SK-N-SH treated with all-trans-retinoic acid at 6 μM for 48 hours (cell line): ENCODE measurements around the gene SLAIN2.

ENCODE experiments used
- ATAC-seq: fragments of 200-7000 bp; cut with Tn5 transposase; 3 replicates; pipeline ENCODE4 v1.9.1; 2020; ENCODE audit warnings: mild to moderate bottlenecking, moderate library complexity
- ARNTL ChIP-seq: fragments of 450-650 bp; formaldehyde crosslinking; IDR thresholded peaks from 2 replicates; pipeline ENCODE4 v1.5.0; 2020; ENCODE audit warnings: low read depth, mild to moderate bottlenecking, moderate library complexity, borderline replicate concordance
- BACH2 ChIP-seq: fragments of 250-450 bp; sonication (Bioruptor Pico); IDR thresholded peaks from 2 replicates; pipeline ENCODE4 v1.9.0; 2021; ENCODE audit warnings: mild to moderate bottlenecking, borderline replicate concordance
- CREB5 ChIP-seq: fragments of 250-450 bp; sonication (Bioruptor Pico); IDR thresholded peaks from 2 replicates; pipeline ENCODE4 v1.5.1; 2020; ENCODE audit warnings: low read depth, mild to moderate bottlenecking, moderate library complexity
- CSDC2 ChIP-seq: fragments of 250-450 bp; sonication (Bioruptor Pico); IDR thresholded peaks from 2 replicates; pipeline ENCODE4 v1.5.0; 2020; ENCODE audit warnings: mild to moderate bottlenecking, moderate library complexity
- ESRRG ChIP-seq: fragments of 250-450 bp; sonication (Bioruptor Pico); IDR thresholded peaks from 2 replicates; pipeline ENCODE4 v1.6.1; 2021; ENCODE audit warnings: mild to moderate bottlenecking
- GLIS3 ChIP-seq: fragments of 250-450 bp; sonication (Bioruptor Pico); IDR thresholded peaks from 2 replicates; pipeline ENCODE4 v1.5.0; 2020; ENCODE audit warnings: mild to moderate bottlenecking, moderate library complexity
- OSR1 ChIP-seq: fragments of 250-450 bp; sonication (Bioruptor Pico); IDR thresholded peaks from 2 replicates; pipeline ENCODE4 v1.8.0; 2022; ENCODE audit warnings: moderate library complexity, mild to moderate bottlenecking, inconsistent platforms
- POU6F1 ChIP-seq: fragments of 250-450 bp; sonication (Bioruptor Pico); IDR thresholded peaks from 2 replicates; pipeline ENCODE4 v1.8.0; 2021; ENCODE audit warnings: low read depth, mild to moderate bottlenecking, moderate library complexity, borderline replicate concordance
- PPARA ChIP-seq: fragments of 250-450 bp; sonication (Bioruptor Pico); IDR thresholded peaks from 2 replicates; pipeline ENCODE4 v1.5.0; 2020; ENCODE audit warnings: mild to moderate bottlenecking, borderline replicate concordance
- RARB ChIP-seq: fragments of 250-450 bp; sonication (Bioruptor Pico); IDR thresholded peaks from 2 replicates; pipeline ENCODE4 v1.8.0; 2021; ENCODE audit warnings: mild to moderate bottlenecking, moderate library complexity
- SNAI2 ChIP-seq: fragments of 250-450 bp; sonication (Bioruptor Pico); IDR thresholded peaks from 2 replicates; pipeline ENCODE4 v1.5.0; 2020; ENCODE audit warnings: mild to moderate bottlenecking, moderate library complexity
- TCF4 ChIP-seq: fragments of 250-450 bp; sonication (Bioruptor Pico); IDR thresholded peaks from 2 replicates; pipeline ENCODE4 v1.8.0; 2021; ENCODE audit warnings: mild to moderate bottlenecking, moderate library complexity, borderline replicate concordance
- TOX ChIP-seq: fragments of 250-450 bp; sonication (Bioruptor Pico); IDR thresholded peaks from 2 replicates; pipeline ENCODE4 v1.8.0; 2021; ENCODE audit warnings: mild to moderate bottlenecking, moderate library complexity, borderline replicate concordance
- TSHZ2 ChIP-seq: fragments of 250-450 bp; sonication (Bioruptor Pico); IDR thresholded peaks from 2 replicates; pipeline ENCODE4 v1.5.0; 2020; ENCODE audit warnings: mild to moderate bottlenecking, moderate library complexity
- ZC3H10 ChIP-seq: fragments of 250-450 bp; sonication (Bioruptor Pico); IDR thresholded peaks from 2 replicates; pipeline ENCODE4 v1.5.1; 2021; ENCODE audit warnings: mild to moderate bottlenecking, moderate library complexity
- ZFP3 ChIP-seq: fragments of 250-450 bp; sonication (Bioruptor Pico); IDR thresholded peaks from 2 replicates; pipeline ENCODE4 v1.5.0; 2020; ENCODE audit warnings: mild to moderate bottlenecking, moderate library complexity
- ZFP30 ChIP-seq: fragments of 450-650 bp; formaldehyde crosslinking; IDR thresholded peaks from 2 replicates; pipeline ENCODE4 v1.5.0; 2022; ENCODE audit warnings: mild to moderate bottlenecking, moderate library complexity
- ZNF565 ChIP-seq: fragments of 450-650 bp; formaldehyde crosslinking; conservative IDR thresholded peaks from 2 replicates; pipeline ENCODE4 v1.5.0; 2020; ENCODE audit warnings: low read depth, mild to moderate bottlenecking, moderate library complexity
- ZNF70 ChIP-seq: fragments of 450-650 bp; formaldehyde crosslinking; IDR thresholded peaks from 2 replicates; pipeline ENCODE4 v1.5.0; 2020; ENCODE audit warnings: mild to moderate bottlenecking, moderate library complexity
- ZNF8 ChIP-seq: fragments of 450-650 bp; formaldehyde crosslinking; IDR thresholded peaks from 2 replicates; pipeline ENCODE4 v1.5.0; 2020; ENCODE audit warnings: mild to moderate bottlenecking, moderate library complexity
- TF ChIP-seq, protein P1 (sequence below): fragments of 250-450 bp; sonication (Bioruptor Pico); IDR thresholded peaks from 2 replicates; pipeline ENCODE4 v1.8.0; 2020; ENCODE audit warnings: mild to moderate bottlenecking, moderate library complexity, borderline replicate concordance
- TF ChIP-seq, protein P2 (sequence below): fragments of 250-450 bp; sonication (Bioruptor Pico); IDR thresholded peaks from 2 replicates; pipeline ENCODE4 v1.5.1; 2021; ENCODE audit warnings: mild to moderate bottlenecking, moderate library complexity

The SLAIN2 gene

DNA sequence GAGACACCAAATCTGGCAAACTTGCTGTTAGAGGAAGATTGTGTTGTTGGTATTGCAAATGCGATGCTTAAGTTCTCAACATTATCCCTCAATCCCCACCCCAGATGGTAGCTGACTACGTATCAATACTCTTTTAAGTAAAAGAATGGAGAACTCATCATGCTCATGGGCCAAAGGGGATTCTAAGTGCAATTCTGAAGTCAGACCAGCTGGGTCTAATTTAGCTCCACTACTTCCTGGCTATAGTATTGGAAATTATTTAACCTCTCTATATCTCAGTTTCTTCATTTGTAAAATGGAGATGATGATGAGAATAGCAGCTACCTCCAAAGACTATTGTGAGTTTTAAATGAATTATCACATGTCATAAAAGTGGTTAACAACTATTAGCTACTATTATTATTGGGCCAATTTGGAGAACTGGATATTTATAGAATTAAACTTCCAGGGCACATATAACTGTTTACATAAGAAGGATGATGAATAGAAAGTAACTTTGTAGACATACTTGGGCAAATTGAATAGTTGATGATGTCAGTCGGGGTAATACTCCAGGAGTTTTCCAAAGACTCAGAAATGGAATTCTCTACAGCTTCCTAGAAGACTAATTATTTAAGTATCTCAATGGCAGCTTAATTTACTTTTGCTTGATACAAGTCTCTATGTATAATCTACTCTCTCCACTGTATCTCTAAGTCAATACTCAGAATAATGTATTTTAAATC, 5.0 kb upstream of the SLAIN2 start:
- TF ChIP-seq ARNTL (CRISPR knock-in tag), result no peak
- TF ChIP-seq ZNF8, result no peak
- no peak for TF ChIP-seq POU6F1 (CRISPR knock-in tag)
- TF ChIP-seq ZFP30 (CRISPR knock-in tag), result no peak
- TF ChIP-seq ESRRG (CRISPR knock-in tag), result no peak
- no peak for TF ChIP-seq PPARA (CRISPR knock-in tag)
- no peak for TF ChIP-seq TOX
- TF ChIP-seq ZC3H10 (CRISPR knock-in tag), result no peak
- no peak for TF ChIP-seq CSDC2
- TF ChIP-seq, protein P1, sequence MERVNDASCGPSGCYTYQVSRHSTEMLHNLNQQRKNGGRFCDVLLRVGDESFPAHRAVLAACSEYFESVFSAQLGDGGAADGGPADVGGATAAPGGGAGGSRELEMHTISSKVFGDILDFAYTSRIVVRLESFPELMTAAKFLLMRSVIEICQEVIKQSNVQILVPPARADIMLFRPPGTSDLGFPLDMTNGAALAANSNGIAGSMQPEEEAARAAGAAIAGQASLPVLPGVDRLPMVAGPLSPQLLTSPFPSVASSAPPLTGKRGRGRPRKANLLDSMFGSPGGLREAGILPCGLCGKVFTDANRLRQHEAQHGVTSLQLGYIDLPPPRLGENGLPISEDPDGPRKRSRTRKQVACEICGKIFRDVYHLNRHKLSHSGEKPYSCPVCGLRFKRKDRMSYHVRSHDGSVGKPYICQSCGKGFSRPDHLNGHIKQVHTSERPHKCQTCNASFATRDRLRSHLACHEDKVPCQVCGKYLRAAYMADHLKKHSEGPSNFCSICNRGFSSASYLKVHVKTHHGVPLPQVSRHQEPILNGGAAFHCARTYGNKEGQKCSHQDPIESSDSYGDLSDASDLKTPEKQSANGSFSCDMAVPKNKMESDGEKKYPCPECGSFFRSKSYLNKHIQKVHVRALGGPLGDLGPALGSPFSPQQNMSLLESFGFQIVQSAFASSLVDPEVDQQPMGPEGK, result no peak
- no peak for TF ChIP-seq OSR1 (CRISPR knock-in tag)
- no peak for ATAC-seq

GRCh38 chr4:48337731-48338130, 3.6 kb upstream of the SLAIN2 start:
- no peak for ATAC-seq
- TF ChIP-seq RARB (no peak), ZFP3 (CRISPR knock-in tag) (no peak), ZC3H10 (CRISPR knock-in tag) (no peak), ZNF70 (no peak), TCF4 (CRISPR knock-in tag) (no peak), PPARA (CRISPR knock-in tag) (no peak), CREB5 (CRISPR knock-in tag) (no peak), GLIS3 (no peak), ESRRG (CRISPR knock-in tag) (no peak), OSR1 (CRISPR knock-in tag) (no peak), ZNF8 (no peak), TSHZ2 (CRISPR knock-in tag) (no peak), BACH2 (CRISPR knock-in tag) (no peak)
- TF ChIP-seq, protein P1, result no peak

DNA sequence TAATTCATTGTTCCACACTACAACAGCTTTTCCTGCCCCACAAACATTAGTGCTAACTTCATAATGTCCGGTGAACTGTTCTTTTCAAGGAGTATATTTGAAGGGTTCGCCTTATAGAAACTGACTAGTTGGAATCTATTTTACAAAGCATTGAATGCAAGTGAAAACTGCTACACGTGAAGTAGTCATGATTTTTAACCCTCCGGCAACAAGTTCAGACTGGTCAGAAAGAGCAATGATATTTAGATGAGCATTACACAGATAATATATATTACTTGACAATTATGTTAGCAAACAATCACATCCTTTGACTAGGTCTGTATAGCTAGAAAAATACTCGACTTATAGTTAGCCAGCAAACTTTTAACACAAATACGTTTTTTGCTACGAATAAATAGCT, 1.7 kb upstream of the SLAIN2 start:
- no peak for ATAC-seq
- TF ChIP-seq TOX, result no peak
- TF ChIP-seq ESRRG (CRISPR knock-in tag), result no peak
- no peak for TF ChIP-seq ZNF70
- TF ChIP-seq, protein P2, sequence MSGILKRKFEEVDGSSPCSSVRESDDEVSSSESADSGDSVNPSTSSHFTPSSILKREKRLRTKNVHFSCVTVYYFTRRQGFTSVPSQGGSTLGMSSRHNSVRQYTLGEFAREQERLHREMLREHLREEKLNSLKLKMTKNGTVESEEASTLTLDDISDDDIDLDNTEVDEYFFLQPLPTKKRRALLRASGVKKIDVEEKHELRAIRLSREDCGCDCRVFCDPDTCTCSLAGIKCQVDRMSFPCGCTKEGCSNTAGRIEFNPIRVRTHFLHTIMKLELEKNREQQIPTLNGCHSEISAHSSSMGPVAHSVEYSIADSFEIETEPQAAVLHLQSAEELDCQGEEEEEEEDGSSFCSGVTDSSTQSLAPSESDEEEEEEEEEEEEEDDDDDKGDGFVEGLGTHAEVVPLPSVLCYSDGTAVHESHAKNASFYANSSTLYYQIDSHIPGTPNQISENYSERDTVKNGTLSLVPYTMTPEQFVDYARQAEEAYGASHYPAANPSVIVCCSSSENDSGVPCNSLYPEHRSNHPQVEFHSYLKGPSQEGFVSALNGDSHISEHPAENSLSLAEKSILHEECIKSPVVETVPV (CRISPR knock-in tag), result no peak
- no peak for TF ChIP-seq SNAI2 (CRISPR knock-in tag)
- no peak for TF ChIP-seq ZFP30 (CRISPR knock-in tag)
- no peak for TF ChIP-seq ZNF565
- TF ChIP-seq BACH2 (CRISPR knock-in tag), result no peak
- TF ChIP-seq ZFP3 (CRISPR knock-in tag), result no peak
- TF ChIP-seq PPARA (CRISPR knock-in tag), result no peak
- TF ChIP-seq POU6F1 (CRISPR knock-in tag), result no peak
- TF ChIP-seq TCF4 (CRISPR knock-in tag), result no peak
